SK-N-SH (cell line): Measurements from ENCODE around the gene NFIX. TPM values are rescaled to one million over a fixed set of nuclear protein-coding genes. Genes with fewer than 3 reads are reported as not detected.

Experiments used
- CTCF ChIA-PET: fragments of 300-600, 350-600 bp; formaldehyde crosslinking; extraction: SDS; loops from one replicate; lab custom pipeline; 2021; lab: Yijun Ruan, JAX
- POLR2A ChIA-PET: fragments of 350-600 bp; sonication (Branson Sonifier 250); formaldehyde crosslinking; extraction: SDS; loops from one replicate; lab custom pipeline; 2020; ENCODE audit warnings: antibody characterized with exemption, inconsistent platforms; lab: Yijun Ruan, JAX
- DNase-seq: peaks from one replicate; pipeline ENCODE4 v3.0.0; 2012
- H2AFZ ChIP-seq: fragments of 200-600 bp; sonication (generic); 2 replicates; pipeline ENCODE4 v1.8.1; 2016; ENCODE audit warnings: antibody characterized with exemption, mild to moderate bottlenecking, low read depth
- H3F3A ChIP-seq: fragments of 200-600 bp; sonication (generic); replicated peaks from 2 replicates; pipeline ENCODE3; 2016; ENCODE audit warnings: antibody characterized with exemption, mild to moderate bottlenecking; ENCODE audit not compliant: insufficient read depth
- H3K27ac ChIP-seq, 2 experiments: fragments of 200-500 bp in 1 of 2; fragments of 200-600 bp in 1 of 2; sonication (Bioruptor generic) in 1 of 2; sonication (generic), shearing (Covaris generic) in 1 of 2; 2 replicates each; pipeline versions ENCODE4 v1.5.1 to v1.6.1; 2014 to 2016; ENCODE audit warnings: low read depth in 2 of 2, inconsistent platforms in 1 of 2, low read length in 1 of 2, mild to moderate bottlenecking in 1 of 2, mixed read lengths in 1 of 2
- H3K27me3 ChIP-seq: fragments of 200-600 bp; sonication (generic), shearing (Covaris generic); 2 replicates; pipeline ENCODE4 v1.6.1; 2016; ENCODE audit warnings: mixed run types; ENCODE audit not compliant: insufficient read depth
- H3K36me3 ChIP-seq, 2 experiments: fragments of 200-500 bp in 1 of 2; fragments of 200-600 bp in 1 of 2; sonication (Bioruptor generic) in 1 of 2; sonication (generic) in 1 of 2; replicated peaks in 1 of 2; 2 replicates each; pipeline versions ENCODE3 to v1.5.1; 2014 to 2016; ENCODE audit warnings: low read length in 1 of 2, mild to moderate bottlenecking in 1 of 2; ENCODE audit not compliant: insufficient read depth in 2 of 2, control insufficient read depth in 1 of 2
- H3K4me1 ChIP-seq, 2 experiments: fragments of 200-500 bp in 1 of 2; fragments of 200-600 bp in 1 of 2; sonication (Bioruptor generic) in 1 of 2; sonication (generic), shearing (Covaris generic) in 1 of 2; 2 replicates each; pipeline versions ENCODE4 v1.5.1 to v1.6.1; 2014 to 2016; ENCODE audit warnings: low read depth in 1 of 2, low read length in 1 of 2, mixed run types in 1 of 2; ENCODE audit not compliant: insufficient read depth in 2 of 2, control insufficient read depth in 1 of 2
- H3K4me2 ChIP-seq: fragments of 200-600 bp; sonication (generic), shearing (Covaris generic); 2 replicates; pipeline ENCODE4 v1.6.1; 2017; ENCODE audit warnings: mixed run types
- H3K4me3 ChIP-seq, 2 experiments: fragments of 200-500 bp in 1 of 2; fragments of 200-600 bp in 1 of 2; sonication (Bioruptor generic) in 1 of 2; sonication (generic), shearing (Covaris generic) in 1 of 2; 2 replicates each; pipeline versions ENCODE4 v1.5.1 to v1.8.1; 2014 to 2016; ENCODE audit warnings: low read depth in 2 of 2, inconsistent platforms in 1 of 2, low read length in 1 of 2, mild to moderate bottlenecking in 1 of 2, mixed read lengths in 1 of 2, moderate library complexity in 1 of 2
- H3K79me2 ChIP-seq: fragments of 200-600 bp; sonication (generic); 2 replicates; pipeline ENCODE4 v1.8.1; 2017; ENCODE audit warnings: mild to moderate bottlenecking; ENCODE audit not compliant: insufficient read depth
- H3K9ac ChIP-seq: fragments of 200-600 bp; sonication (generic); 2 replicates; pipeline ENCODE4 v1.6.1; 2017; ENCODE audit warnings: mixed run types
- H3K9me2 ChIP-seq: fragments of 200-600 bp; sonication (generic); 2 replicates; pipeline ENCODE4 v1.6.1; 2017; ENCODE audit warnings: mixed run types
- H3K9me3 ChIP-seq: fragments of 200-600 bp; sonication (generic); 2 replicates; pipeline ENCODE4 v1.6.1; 2017; ENCODE audit warnings: mixed run types, mild to moderate bottlenecking, moderate library complexity
- H4K20me1 ChIP-seq: fragments of 200-600 bp; sonication (generic); 2 replicates; pipeline ENCODE4 v1.6.1; 2017; ENCODE audit warnings: mild to moderate bottlenecking, mixed run types; ENCODE audit not compliant: insufficient read depth
- CHD2 ChIP-seq: fragments of 150-350 bp; IDR thresholded peaks from 2 replicates; pipeline ENCODE4 v1.6.1; 2018; ENCODE audit warnings: low read length; ENCODE audit not compliant: partially characterized antibody
- ELF1 ChIP-seq: IDR thresholded peaks from 2 replicates; pipeline ENCODE4 v1.4.0; 2012
- FOXM1 ChIP-seq: IDR thresholded peaks from 2 replicates; pipeline ENCODE4 v1.4.0; 2012; ENCODE audit warnings: low read depth, mild to moderate bottlenecking
- GATA2 ChIP-seq: sonication (generic); formaldehyde crosslinking; IDR thresholded peaks from 2 replicates; pipeline ENCODE4 v1.5.0; 2020; ENCODE audit warnings: mild to moderate bottlenecking, missing genetic modification reagents
- JUND ChIP-seq: IDR thresholded peaks from 2 replicates; pipeline ENCODE4 v1.4.0; 2012
- MXI1 ChIP-seq: IDR thresholded peaks from 2 replicates; pipeline ENCODE4 v1.6.1; 2012; ENCODE audit warnings: mild to moderate bottlenecking, low read depth, low read length, improper control_type of control experiment
- RAD21 ChIP-seq: IDR thresholded peaks from 2 replicates; pipeline ENCODE4 v1.6.1; 2012; ENCODE audit warnings: mild to moderate bottlenecking, low read length
- SMC3 ChIP-seq: IDR thresholded peaks from 2 replicates; pipeline ENCODE4 v1.6.1; 2012; ENCODE audit warnings: low read depth, low read length, improper control_type of control experiment
- TAF1 ChIP-seq: IDR thresholded peaks from 2 replicates; pipeline ENCODE4 v1.6.1; 2012; ENCODE audit warnings: low read depth, mild to moderate bottlenecking, low read length, moderate library complexity, borderline replicate concordance
- TEAD4 ChIP-seq: IDR thresholded peaks from 2 replicates; pipeline ENCODE4 v1.4.0; 2012; ENCODE audit warnings: mild to moderate bottlenecking, borderline replicate concordance; ENCODE audit not compliant: insufficient read depth
- YY1 ChIP-seq: IDR thresholded peaks from 2 replicates; pipeline ENCODE4 v1.4.0; 2012; ENCODE audit warnings: low read depth, mild to moderate bottlenecking
- WGBS: methylation state at CpG from one replicate; pipeline ENCODE4 v1.1.6; 2017; ENCODE audit warnings: low lambda C conversion rate; 5-methylcytosine and 5-hydroxymethylcytosine counted together
- polyA plus RNA-seq, 3 experiments: library from polyadenylated mRNA; depleted of rRNA; stranded (reverse); fragments of >200 nt; gene quantifications; 2 replicates each; pipeline ENCODE4 v1.2.3, GENCODE V29; 2012
- TF ChIP-seq, protein P1 (sequence below): IDR thresholded peaks from 2 replicates; pipeline ENCODE4 v1.4.0; 2012; ENCODE audit warnings: low read depth, borderline replicate concordance
- TF ChIP-seq, protein P2 (sequence below): IDR thresholded peaks from 2 replicates; pipeline ENCODE4 v1.4.0; 2012; ENCODE audit warnings: low read depth
- TF ChIP-seq, protein P3 (sequence below): IDR thresholded peaks from 2 replicates; pipeline ENCODE4 v1.6.1; 2012; ENCODE audit warnings: mild to moderate bottlenecking, low read depth, low read length, moderate library complexity
- TF ChIP-seq, protein P4 (sequence below): fragments of 200-600 bp; sonication (generic); IDR thresholded peaks from 2 replicates; pipeline ENCODE4 v1.6.1; 2017; ENCODE audit warnings: antibody characterized with exemption, mild to moderate bottlenecking, moderate library complexity
- TF ChIP-seq, protein P5 (sequence below): fragments of 150-350 bp; IDR thresholded peaks from 2 replicates; pipeline ENCODE4 v1.6.1; 2016; ENCODE audit warnings: mild to moderate bottlenecking, low read depth, low read length
- TF ChIP-seq, protein P6 (sequence below): fragments of 150-350 bp; IDR thresholded peaks from 2 replicates; pipeline ENCODE4 v1.6.1; 2017; ENCODE audit warnings: antibody characterized with exemption, low read length, low read depth, borderline replicate concordance

The NFIX gene
- polyA plus RNA-seq, 1 of the 3 experiments (the other 2 are of a cell fraction): 14.8 TPM

DNA sequence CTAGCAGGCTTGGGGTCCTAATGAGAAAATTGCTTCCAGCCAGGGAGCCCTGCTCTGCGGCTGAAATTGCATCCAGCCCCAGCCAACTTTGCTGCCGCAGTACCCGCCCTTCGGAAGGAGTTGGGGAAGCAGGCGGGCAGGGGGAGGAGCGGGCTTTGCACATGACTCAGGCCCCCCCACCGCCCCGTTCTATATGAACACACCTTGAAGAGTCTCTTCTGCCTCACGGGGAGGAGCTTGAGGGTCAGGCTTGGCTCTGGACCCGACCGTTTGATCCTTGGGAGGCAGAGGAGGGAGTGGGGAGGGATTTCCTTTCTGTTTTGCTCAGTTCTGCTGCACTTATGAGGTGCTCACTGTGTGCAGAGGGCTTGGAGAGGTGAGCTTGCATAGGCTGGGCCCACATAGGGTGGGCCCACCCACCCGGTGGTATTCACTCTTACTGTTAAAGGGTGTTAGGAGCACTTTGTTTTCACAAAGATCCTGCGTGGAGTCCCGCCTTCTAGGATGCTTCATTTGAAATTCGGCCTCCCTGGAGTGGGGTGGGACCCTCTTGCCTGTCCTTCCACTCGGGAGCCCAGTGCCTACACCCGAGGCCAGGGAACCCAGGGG lies 60.9 kb downstream of the NFIX start (continued):
- TF ChIP-seq, protein P1, sequence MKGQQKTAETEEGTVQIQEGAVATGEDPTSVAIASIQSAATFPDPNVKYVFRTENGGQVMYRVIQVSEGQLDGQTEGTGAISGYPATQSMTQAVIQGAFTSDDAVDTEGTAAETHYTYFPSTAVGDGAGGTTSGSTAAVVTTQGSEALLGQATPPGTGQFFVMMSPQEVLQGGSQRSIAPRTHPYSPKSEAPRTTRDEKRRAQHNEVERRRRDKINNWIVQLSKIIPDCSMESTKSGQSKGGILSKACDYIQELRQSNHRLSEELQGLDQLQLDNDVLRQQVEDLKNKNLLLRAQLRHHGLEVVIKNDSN: peak; percentile 70

DNA sequence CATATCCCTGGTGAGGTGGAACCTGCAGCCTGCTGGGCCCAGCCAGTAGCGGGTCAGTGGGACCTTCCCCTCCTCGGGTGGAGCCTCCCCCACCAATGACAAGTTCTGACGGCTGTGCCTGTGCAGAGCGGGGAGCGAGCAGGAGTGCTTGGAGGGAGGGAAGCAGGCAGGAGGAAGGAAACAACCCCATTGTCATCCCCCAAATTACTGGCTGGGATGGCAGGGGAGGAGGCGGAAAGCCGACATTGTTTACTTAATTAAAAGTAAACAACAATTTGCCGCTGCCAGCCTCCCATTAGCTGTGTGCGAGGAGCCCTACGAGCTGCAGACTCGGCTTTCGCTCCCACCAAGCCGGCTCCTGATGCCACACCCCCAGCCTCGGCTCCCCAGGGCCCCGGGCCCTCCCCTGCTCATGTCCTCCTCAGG lies 61.9 kb downstream of the NFIX start:
- CTCF ChIA-PET: interaction anchor here (1.3 to 35.2 kb wide), 8 partner anchors 13 to 90 kb away, joined by 3 to 506 read pairs (median 104); partner anchors contain the start of gene DAND5
- TF ChIP-seq RAD21 (no peak), MXI1 (no peak), CHD2 (no peak), SMC3 (no peak), JUND (no peak), GATA2 (CRISPR knock-in tag) (no peak), YY1 (no peak), ELF1 (no peak), FOXM1 (no peak), TAF1 (no peak), TEAD4 (no peak)
- TF ChIP-seq, protein P2, sequence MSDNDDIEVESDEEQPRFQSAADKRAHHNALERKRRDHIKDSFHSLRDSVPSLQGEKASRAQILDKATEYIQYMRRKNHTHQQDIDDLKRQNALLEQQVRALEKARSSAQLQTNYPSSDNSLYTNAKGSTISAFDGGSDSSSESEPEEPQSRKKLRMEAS: no peak
- TF ChIP-seq, protein P3, sequence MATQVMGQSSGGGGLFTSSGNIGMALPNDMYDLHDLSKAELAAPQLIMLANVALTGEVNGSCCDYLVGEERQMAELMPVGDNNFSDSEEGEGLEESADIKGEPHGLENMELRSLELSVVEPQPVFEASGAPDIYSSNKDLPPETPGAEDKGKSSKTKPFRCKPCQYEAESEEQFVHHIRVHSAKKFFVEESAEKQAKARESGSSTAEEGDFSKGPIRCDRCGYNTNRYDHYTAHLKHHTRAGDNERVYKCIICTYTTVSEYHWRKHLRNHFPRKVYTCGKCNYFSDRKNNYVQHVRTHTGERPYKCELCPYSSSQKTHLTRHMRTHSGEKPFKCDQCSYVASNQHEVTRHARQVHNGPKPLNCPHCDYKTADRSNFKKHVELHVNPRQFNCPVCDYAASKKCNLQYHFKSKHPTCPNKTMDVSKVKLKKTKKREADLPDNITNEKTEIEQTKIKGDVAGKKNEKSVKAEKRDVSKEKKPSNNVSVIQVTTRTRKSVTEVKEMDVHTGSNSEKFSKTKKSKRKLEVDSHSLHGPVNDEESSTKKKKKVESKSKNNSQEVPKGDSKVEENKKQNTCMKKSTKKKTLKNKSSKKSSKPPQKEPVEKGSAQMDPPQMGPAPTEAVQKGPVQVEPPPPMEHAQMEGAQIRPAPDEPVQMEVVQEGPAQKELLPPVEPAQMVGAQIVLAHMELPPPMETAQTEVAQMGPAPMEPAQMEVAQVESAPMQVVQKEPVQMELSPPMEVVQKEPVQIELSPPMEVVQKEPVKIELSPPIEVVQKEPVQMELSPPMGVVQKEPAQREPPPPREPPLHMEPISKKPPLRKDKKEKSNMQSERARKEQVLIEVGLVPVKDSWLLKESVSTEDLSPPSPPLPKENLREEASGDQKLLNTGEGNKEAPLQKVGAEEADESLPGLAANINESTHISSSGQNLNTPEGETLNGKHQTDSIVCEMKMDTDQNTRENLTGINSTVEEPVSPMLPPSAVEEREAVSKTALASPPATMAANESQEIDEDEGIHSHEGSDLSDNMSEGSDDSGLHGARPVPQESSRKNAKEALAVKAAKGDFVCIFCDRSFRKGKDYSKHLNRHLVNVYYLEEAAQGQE: no peak
- TF ChIP-seq, protein P4, sequence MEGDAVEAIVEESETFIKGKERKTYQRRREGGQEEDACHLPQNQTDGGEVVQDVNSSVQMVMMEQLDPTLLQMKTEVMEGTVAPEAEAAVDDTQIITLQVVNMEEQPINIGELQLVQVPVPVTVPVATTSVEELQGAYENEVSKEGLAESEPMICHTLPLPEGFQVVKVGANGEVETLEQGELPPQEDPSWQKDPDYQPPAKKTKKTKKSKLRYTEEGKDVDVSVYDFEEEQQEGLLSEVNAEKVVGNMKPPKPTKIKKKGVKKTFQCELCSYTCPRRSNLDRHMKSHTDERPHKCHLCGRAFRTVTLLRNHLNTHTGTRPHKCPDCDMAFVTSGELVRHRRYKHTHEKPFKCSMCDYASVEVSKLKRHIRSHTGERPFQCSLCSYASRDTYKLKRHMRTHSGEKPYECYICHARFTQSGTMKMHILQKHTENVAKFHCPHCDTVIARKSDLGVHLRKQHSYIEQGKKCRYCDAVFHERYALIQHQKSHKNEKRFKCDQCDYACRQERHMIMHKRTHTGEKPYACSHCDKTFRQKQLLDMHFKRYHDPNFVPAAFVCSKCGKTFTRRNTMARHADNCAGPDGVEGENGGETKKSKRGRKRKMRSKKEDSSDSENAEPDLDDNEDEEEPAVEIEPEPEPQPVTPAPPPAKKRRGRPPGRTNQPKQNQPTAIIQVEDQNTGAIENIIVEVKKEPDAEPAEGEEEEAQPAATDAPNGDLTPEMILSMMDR: no peak
- TF ChIP-seq, protein P5, sequence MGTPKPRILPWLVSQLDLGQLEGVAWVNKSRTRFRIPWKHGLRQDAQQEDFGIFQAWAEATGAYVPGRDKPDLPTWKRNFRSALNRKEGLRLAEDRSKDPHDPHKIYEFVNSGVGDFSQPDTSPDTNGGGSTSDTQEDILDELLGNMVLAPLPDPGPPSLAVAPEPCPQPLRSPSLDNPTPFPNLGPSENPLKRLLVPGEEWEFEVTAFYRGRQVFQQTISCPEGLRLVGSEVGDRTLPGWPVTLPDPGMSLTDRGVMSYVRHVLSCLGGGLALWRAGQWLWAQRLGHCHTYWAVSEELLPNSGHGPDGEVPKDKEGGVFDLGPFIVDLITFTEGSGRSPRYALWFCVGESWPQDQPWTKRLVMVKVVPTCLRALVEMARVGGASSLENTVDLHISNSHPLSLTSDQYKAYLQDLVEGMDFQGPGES: no peak
- TF ChIP-seq, protein P6, sequence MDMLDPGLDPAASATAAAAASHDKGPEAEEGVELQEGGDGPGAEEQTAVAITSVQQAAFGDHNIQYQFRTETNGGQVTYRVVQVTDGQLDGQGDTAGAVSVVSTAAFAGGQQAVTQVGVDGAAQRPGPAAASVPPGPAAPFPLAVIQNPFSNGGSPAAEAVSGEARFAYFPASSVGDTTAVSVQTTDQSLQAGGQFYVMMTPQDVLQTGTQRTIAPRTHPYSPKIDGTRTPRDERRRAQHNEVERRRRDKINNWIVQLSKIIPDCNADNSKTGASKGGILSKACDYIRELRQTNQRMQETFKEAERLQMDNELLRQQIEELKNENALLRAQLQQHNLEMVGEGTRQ: no peak
- TF ChIP-seq, protein P1: no peak
- TF ChIP-seq, all 33 proteins: peak for 0
- peak overlapping the region; percentile 100; a peak in 3 of 4 replicates for H3K27ac ChIP-seq
- H3F3A ChIP-seq: peaks cover 40% of the 10 kb centered on the region
- H3K9me3 ChIP-seq: no peaks in the 10 kb centered on the region
- no peaks in the 10 kb centered on the region for H4K20me1 ChIP-seq
- no peak overlapping the region for H2AFZ ChIP-seq
- H3K4me3 ChIP-seq: no peak overlapping the region
- no peaks in the 10 kb centered on the region for H3K27me3 ChIP-seq
- POLR2A ChIA-PET: interaction anchor here (0.6 to 1.2 kb wide), 2 partner anchors 49 to 74 kb away, joined by 3 to 4 read pairs; no protein-coding TSS in a partner anchor
- WGBS: 83% methylated on average over 15 of the region's 15 CpGs
- H3K9ac ChIP-seq: no peak overlapping the region; the same call in 1 of the 2 replicates
- DNase-seq: no peak
- peaks cover 57% of the 10 kb centered on the region; the same call in 1 of the 2 replicates for H3K79me2 ChIP-seq
- peaks cover 78 to 98% of the 10 kb centered on the region in 2 experiments for H3K4me1 ChIP-seq
- no peaks in the 10 kb centered on the region for H3K9me2 ChIP-seq
- peak overlapping the region; percentile 88; the same call in 1 of the 2 replicates for H3K4me2 ChIP-seq
- H3K36me3 ChIP-seq: no peaks in the 10 kb centered on the region
